NCI-H187 (cell line): Measurements from ENCODE around the gene PHACTR1.
A peak's percentile ranks its signal among the peaks of the same experiment; 100 is the strongest.

Source experiments
- DNase-seq, 2 experiments: peaks; one replicate each; lab custom pipeline; 2025; lab: John Stamatoyannopoulos, UW

The PHACTR1 gene

DNA sequence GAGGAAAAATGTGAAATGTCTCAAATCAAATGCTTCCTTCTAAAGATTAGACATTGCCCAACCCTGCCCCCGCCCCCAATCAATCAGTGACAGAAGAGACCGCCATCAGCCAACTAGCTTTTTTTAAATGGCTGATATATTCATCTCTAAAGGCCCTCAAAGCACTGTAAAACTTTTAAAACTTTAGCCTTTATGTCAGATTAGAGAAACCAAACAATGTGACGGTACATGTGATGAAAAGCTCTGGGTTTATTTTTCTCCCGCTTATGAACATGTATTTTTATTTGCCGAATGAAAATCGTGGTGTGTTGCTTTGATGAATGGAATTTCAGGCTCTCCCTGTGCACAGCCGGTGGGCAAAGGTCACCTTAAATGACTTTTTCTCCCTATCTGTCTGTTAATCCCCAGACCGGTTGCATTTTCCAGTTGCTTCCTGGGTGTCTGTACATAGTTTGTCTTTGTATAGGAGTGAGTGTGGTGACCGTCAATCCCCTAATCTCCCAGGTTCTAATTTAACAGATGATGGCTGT is 573.3 kb downstream of the PHACTR1 start:
- DNase-seq = no peak

GRCh38 chr6:13290335-13290734 is 573.8 kb downstream of the PHACTR1 start:
- no peak for DNase-seq

- no peak for DNase-seq
Observed at GRCh38 chr6:13292774-13293173, 576.2 kb downstream of the PHACTR1 start.

- no peak for DNase-seq
Observed at GRCh38 chr6:13294499-13295069, 578.0 kb downstream of the PHACTR1 start.

GRCh38 chr6:13295576-13295975 is 579.0 kb downstream of the PHACTR1 start:
- no peak for DNase-seq

DNA sequence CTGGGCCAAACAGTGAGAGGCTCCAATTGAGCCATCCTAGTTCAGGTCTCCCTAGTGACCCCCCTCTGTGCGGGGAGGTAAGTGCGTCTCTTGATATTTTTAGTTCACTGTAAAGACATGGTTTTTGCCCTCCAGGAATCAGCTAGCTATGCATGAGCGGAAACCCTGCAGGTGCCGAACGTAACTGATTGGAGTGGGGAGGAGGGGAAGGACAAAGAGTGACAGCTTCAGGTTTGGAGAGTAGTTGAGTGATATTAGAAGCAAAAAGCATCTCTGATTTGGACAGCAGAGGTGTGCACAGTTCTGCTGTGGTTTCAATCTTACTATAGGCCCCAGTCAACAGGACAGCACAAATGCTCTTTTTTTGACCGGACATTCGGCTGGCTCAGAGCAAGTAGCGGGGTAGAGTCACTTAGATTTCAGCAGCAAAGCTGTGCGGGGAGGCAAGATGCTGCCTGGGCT is 580.0 kb downstream of the PHACTR1 start:
- DNase-seq = peak; percentile 64 to 79

DNA sequence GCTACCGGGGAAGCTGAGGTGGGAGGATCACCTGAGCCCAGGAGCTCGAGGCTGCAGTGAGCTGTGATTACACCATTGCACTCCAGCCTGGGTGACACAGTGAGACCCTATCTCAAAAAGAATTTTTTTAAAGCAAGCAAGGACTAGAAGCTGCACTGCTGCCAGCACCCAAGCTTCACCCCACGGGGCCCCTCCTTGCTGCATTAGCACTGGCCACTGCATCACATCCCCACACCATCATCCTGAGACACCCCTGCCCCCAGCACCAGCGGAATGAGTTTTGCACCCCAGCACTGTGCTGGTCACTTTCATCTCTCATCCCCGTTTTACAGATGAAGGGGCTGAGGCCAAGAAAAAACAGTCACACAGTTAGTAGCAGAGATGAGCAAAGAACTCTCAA is 580.8 kb downstream of the PHACTR1 start:
- DNase-seq = no peak

- DNase-seq = no peak
Observed at GRCh38 chr6:13298446-13298845, 581.9 kb downstream of the PHACTR1 start.

DNA sequence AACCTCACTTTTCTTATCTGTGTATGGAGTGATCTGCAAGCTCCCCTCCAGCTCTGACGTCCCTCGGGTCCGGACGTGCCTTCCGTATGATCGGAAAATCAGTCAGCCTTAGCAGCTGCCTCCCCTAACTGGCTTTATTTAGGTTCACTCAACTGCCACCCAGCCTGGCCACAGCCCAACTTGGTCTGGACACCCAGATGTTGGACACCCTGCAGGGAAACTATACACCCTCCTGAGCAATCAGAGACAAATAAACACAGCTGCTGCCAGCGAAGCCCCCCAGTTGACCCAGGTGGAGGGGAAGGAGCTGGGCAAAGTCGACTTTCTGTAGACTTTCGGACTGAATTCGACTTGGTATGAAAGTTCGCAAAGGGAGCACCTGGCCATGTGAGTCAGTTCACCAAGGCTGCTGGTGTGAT is 582.8 kb downstream of the PHACTR1 start:
- DNase-seq = no peak

GRCh38 chr6:13299918-13300317 is 583.4 kb downstream of the PHACTR1 start:
- DNase-seq = no peak

GRCh38 chr6:13300643-13301590 is 584.4 kb downstream of the PHACTR1 start:
- no peak for DNase-seq

GRCh38 chr6:13302291-13302690 is 585.7 kb downstream of the PHACTR1 start:
- no peak for DNase-seq

GRCh38 chr6:13302751-13303667 is 586.4 kb downstream of the PHACTR1 start:
- peak in 1 of 2 experiments; percentile 44 for DNase-seq

GRCh38 chr6:13303668-13304017 is 587.1 kb downstream of the PHACTR1 start:
- peak; percentile 15 to 33 for DNase-seq

DNA sequence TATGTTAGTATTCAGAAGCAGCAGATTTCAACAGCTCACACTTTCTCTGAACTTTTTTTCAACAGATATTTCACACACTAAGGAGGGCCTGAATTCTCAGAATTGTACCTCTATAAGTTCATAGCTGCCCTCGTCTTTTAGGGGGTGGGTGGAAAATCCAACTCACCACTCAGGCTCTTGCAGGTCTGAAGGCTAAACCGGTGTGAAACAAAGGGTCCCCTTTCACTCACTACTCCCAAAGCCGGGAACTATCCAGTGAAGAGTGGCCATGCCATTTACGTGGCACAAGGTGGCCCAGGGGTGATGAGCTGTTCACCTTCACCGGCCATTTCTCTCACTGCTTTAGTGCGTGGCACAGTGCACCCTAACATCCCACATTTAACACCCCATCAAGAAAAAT is 587.5 kb downstream of the PHACTR1 start:
- DNase-seq = no peak

GRCh38 chr6:13304580-13305260 is 588.2 kb downstream of the PHACTR1 start:
- DNase-seq = no peak

GRCh38 chr6:13305288-13305687 is 588.7 kb downstream of the PHACTR1 start:
- DNase-seq = no peak

DNA sequence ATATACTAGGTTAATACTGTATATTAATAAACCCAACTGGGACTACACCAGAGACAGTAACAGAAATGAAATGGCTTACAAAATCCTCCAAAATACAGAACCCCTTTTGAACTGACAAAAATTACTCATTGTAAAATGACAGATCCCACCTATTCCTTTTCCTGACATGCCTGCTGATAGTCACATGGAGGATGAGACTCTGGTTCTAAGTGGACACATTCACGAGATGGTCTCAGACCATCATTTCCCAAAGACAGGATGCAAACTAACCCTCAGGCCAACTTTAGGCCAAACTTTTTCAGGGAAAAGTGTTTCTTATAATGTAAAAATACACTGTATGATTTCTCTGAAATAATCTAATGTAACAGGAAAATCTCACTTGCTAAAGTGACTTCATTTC is 589.2 kb downstream of the PHACTR1 start:
- DNase-seq = no peak

- no peak for DNase-seq
Observed at GRCh38 chr6:13307508-13307995, 591.0 kb downstream of the PHACTR1 start.

DNA sequence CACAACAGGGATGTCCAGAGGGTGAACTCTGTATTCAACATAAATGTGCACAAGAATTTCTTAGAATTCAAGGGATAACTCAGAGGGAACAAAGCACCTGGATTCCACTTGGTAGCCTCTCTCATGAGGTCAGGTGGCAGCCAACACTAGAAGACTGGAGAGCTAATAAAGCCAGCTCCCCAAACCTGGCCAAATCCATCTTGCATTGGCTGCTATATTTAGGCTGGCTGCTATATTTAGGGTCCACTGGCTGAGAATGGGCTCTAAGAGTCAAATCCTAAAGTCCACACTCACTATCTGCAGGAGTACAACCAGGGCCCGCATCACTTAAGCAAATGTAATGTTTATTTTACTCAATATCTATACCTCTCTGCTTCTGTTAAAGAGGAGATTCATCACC is 591.8 kb downstream of the PHACTR1 start:
- DNase-seq = no peak

- no peak for DNase-seq
Observed at GRCh38 chr6:13311155-13311554, 594.6 kb downstream of the PHACTR1 start.
